GM23248 (cell line): ENCODE data around the gene L3MBTL3.

Experiments used
- EZH2 ChIP-seq: fragments of 200-600 bp; sonication (generic); IDR thresholded peaks from 2 replicates; pipeline ENCODE4 v1.6.1; 2018; ENCODE audit warnings: antibody characterized with exemption, mild to moderate bottlenecking; ENCODE audit not compliant: insufficient read depth, poor library complexity, severe bottlenecking
- EZH2phosphoT487 ChIP-seq: fragments of 200-600 bp; sonication (generic); IDR thresholded peaks from 2 replicates; pipeline ENCODE4 v1.6.1; 2018; ENCODE audit warnings: antibody characterized with exemption, moderate library complexity, mild to moderate bottlenecking, low read depth; ENCODE audit not compliant: insufficient read depth

DNA sequence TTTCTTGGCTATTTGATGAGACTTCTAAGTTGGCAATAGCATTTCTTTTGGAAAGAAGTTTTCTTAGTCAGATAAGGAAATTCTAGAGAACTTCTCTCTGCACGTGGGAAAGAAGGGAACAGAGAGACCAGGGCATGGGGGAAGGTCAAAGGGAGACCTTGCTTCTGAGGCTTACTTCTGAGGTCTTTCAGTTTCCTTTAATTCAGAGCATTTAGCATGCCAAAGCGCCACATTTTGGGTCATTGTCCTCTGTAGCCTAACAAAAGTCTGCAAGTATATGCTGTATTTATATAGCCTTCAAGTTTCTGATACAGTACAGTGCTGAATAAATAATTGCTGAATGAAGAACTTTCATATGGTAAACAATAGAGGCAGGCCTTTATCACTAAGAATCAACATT is 108.8 kb downstream of the L3MBTL3 start:
- TF ChIP-seq EZH2 (no peak), EZH2phosphoT487 (no peak)
